ENCODE data around the gene ZNF311.
"Not testable (repeated sequence)": the region's sequence is repeated elsewhere in the genome, so short reads cannot be mapped to it uniquely, and the experiment has no call there.

The ZNF311 gene

DNA sequence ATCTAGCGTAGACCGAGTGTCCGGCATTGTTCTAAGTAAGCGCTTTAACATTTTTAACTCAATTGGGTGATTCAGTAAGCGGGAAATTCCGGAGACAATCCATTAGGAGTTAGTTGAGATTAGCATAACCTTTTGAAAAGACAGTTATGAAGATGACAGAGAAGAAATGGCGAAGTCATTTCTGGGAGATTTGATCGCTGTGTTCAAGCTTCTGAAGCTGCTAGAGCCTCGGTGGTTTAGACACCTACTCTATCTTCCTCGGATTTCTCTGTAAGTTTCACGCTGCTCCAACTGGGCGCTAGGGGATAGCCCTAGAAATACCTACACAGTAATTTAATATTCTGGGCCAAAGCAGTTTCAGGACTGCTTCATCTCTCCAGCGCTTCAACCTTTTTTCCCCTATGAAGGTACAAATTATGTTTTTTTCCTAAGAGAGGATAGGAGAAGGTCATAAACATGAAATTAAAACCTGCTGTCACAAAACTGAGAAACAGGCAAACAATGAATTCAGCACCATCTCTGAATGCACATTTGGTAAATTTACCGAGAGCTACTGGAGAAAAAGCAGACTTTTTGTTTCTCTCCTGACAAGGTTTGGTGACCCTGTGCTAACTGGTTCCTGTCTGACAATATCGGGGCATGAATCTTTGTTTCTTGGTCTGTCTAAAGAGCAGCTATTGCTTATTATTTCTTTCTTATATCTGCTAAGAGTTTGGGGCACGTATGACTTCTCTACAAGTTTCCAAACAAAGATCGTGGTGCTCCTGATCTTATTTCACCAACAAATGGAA, 22.4 kb downstream of the ZNF311 start:
- no peak for DNase-seq (ENCODE audit: low spot score)

DNA sequence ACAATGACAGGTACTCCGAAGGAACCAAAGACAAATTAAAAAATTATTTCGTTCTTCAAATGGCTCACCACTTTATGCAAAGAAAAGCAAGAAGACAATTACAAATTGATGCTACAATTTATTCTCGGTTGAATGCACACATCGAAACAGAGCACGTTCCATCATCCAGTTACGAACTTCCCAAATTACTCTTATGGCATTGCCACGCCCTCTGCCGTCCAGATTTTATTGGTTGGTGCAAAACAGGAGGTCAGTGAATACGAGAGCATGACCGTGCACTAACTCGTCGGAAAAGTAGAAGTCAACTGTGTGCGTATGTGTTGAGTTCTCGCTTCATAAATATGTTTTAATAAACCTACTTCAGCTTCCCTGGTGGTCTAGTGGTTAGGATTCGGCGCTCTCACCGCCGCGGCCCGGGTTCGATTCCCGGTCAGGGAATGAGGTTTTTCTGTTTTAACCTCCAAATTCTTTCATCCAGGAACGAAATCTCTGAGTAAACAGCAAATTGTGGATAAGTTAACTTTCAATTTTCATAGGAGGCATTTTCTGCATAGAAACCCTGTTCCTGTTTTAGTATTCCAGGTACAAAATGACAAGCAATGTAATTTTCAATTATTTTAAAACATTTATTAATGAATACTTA, 23.2 kb downstream of the ZNF311 start:
- DNase-seq (ENCODE audit: low spot score), result peak; percentile 89

DNA sequence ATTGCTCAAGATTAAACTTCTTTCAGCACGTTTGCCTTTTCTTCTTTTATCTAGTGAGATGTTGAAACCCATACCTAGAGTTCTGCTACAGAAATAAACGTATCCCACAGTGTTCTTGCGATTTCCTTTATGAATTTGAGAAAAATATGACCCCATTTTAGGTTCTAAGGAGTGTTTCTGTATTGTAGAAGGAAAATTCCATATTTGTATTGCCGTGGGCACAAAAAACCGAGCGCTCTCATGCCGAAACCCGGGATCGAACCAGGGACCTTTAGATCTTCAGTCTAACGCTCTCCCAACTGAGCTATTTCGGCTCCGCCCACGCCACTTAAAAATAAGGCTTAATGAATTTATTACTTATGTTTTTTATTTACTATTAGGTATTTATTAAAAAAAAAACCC, 23.7 kb downstream of the ZNF311 start:
- peak; percentile 84 for DNase-seq (ENCODE audit: low spot score)

DNA sequence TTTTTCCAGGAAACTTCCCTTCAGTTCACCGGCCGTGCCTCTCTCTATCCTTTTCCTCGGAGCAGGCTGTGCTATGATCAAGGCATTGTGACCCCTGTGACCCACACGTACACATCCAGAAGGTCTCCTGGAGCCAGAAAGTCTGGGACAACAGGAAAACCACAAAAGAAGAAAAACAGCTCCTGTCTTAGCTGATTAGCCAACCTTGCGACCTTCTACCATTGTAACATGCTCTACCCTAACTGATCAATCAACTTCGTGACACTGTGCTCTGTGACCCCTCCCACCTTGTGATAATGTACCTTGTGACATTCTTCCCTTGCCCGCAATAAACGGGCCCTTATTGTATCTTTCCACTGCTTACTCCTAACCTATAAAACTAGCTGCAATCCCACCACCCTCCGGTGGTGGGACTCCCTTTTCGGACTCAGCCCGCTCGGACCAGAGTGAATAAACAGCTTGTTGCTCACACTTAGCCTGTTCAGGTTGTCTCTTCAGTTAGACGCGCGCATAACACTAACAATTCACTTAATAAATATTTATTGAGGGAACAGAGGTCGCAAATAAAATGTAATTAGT, 24.2 kb downstream of the ZNF311 start:
- DNase-seq (ENCODE audit: low spot score), result no peak

DNA sequence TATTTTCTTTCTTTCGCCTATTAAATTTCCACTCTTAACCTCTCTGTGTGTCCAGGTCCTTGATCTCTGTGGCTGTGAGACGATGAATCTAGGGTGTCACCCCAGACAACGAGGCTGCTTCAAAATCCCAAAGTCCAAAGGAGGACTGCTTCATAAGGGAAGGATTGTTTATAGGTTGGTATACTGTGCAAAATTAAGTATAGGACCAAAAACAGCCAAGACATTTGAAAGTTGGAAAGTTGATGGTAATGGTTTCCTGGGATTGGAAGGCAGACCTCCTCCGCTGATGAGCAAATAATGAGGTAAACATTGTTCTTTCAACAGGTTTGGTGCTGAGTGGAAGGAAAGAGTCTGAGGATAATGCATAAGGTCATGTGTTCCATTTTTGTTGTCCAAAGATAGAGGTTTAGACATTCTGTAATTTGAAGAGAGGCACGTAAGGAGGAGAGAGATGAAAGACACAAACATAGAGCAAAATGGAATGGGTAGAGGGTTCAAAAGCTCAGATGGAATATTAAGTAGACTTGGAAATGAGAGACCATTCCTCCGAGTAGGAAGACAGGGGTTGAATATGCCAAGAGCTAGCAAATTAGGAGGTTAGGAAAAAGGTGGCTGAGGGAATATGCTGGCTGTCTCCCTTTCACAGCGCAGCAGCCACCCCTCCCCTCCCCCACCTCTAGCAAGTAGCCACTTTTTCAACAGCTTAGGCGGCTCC, 24.8 kb downstream of the ZNF311 start:
- no peak for DNase-seq (ENCODE audit: low spot score)

DNA sequence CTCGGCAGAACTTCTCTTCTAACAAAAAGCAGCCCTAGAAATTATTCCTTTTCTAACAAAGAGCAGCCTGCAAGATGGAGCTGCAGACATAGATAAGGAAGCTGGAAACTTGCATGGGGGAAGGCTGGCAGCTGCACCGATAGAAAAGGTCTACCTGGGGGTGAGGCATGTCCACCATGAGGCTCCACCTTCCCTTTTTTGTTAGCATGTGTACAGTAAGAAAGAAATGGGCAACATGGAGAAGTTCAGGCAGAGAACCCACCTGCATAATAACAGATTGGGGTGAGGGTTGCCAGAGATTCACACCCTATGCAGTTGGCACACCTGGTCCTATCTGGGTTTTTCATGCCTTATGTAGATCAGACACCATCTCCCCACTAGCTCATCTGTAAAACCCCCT, 25.4 kb downstream of the ZNF311 start:
- no peak for DNase-seq (ENCODE audit: low spot score)

DNA sequence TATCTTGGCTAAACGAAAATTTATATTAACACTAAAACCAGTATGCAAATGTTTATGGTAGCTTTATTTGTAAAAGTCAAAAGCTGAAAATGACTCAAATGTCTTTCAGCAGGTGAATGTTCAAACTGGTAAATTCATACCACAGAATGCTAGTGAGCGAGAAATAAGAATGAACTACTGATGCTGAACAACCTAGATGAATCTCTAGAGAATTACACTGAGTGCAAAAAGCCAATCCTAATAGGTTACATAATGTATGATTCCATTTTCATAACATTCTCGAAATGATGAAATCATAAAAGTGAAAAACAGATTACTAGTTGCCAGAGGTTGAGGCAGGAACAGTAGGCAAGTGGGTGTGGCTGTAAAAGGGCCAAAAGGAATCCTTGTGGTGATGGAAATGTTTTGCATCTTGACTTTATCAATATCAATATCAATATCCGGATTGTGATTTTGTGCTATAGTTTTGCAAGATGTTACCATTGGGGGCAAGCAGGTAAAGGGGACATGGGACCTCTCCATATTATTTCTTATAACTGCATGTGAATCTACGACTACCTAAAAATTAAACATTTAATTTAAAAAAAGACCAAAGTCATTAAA, 26.1 kb downstream of the ZNF311 start:
- DNase-seq (ENCODE audit: low spot score), result no peak

DNA sequence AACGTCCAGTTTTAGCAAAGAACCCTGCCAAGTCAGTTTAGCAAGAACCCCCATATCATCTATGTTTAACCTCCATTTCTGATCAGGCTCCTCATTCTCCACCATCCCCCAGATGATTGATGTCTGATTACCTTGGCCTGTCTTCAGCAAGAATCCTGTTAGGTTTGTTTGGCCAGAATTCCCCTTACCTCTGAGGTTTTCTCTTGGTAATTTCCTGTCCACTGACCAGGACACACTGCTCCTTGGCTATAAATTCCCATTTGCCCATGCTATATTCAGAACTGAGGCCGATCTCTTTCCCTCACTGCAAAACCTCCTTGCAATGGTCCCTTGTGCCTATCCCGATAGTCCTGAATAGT, 27.0 kb downstream of the ZNF311 start:
- no peak for DNase-seq (ENCODE audit: low spot score)

DNA sequence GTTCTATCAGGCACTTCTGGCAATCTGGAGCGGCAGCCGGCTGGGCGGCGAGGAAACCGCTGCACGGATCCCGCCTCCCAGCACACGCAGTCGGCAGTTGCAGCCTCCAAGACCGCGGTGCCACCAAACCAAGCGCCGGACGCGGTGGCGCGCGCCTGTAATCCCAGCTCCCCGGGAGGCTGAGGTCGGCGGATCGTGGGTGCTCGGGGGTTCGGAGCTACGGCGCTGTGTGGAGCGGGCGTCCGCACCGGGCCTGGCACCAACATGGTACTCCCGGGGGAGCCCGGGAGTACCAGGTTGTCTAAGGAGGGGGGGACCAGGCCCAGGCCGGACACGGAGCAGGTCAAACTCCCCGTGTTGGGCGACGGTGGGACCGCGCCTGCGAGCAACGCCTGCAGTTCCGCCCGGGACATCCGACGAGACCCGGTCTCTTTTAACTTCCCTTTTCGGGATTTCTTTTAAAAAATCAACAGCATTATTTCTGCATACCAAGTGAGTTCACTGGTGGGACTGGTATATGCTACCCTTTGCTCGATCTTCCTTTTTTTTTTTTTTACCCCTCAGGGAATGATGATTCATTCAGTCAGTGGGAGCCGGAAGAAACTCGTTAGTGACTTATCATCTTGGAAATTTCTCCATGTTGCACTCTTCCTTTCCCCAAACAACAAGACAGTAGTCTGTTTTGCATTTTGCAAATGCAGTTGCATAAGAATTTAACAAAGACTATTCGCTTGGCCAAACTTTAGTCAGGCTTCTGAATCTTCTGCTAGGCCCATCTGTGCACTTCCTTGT, 27.6 kb downstream of the ZNF311 start:
- no peak for DNase-seq (ENCODE audit: low spot score)

DNA sequence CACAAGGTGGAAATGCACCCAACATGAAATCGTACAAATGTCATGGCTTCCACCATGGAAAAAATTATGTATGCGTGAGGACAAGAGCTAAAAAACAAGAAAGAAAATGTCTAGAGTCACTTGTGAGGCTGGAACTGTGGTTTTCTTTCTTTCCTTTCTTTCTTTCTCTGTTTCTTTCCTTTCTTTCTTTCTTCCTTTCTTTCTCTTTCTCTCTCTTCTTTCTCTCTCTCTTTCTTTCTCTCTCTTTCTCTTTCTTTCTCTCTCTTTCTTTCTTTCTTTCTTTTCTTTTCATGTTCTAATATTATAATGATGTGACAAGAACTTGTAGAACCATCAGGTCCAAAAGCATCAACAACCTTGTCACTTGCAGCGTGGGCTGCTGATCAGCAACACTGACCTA, 28.4 kb downstream of the ZNF311 start:
- DNase-seq (ENCODE audit: low spot score), result no peak

DNA sequence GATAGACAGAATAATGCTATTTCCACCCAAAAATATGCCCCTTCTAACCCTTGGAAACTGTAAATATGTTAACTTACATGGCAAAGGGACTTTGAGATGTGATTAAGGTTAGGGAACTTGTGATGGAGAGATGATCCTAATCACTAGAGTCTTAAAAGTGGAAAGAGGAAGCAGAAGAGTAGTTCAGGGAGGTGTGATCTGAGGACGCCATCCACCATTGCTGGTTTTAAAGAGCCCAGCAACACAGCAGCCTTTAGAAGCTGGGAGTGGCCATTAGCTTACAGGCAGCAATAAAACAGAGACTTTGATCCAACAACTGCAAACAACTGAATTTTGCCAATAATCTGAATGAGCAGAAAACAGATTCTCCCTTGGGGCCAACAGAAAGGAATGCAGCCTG, 30.6 kb downstream of the ZNF311 start:
- DNase-seq (ENCODE audit: low spot score), result no peak

DNA sequence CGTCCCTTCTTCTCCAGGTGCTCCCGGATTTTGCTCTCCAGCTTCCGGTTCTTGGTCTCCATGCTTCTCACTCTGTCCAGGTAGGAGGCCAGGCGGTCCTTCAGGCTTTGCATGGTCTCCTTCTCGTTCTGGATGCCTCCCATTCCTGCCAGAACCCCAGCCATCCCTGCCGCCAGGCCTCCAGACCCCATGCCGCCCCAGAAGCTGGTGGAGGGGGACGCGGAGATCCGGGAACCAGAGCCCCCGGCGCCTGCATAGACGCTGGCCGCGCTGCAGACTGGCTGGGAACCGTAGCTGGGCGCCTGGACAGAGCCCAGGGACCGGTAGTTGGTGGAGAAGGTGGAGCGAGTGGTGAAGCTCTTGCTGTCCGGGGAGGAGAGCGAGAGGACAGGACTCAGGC, 35.1 kb downstream of the ZNF311 start:
- DNase-seq (ENCODE audit: low spot score), result not testable (repeated sequence)

DNA sequence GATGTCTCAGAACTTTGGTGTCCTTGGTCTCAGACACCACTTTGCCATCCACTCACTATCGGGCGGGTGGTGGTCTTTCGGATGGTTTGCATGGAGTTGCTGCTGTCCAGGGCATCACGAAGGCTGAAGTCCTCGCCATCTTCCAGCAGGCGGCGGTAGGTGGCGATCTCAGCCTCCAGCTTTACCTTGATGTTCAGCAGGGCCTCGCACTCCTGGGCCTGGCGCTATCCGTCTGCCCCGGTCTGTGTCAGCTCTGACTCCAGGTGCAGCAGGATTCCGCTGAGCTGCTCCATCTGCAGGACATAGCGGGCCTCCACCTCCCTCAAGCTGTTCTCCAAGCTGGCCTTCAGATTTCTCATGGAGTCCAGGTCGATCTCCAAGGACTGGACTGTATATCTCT, 36.0 kb downstream of the ZNF311 start:
- no peak for DNase-seq (ENCODE audit: low spot score)

DNA sequence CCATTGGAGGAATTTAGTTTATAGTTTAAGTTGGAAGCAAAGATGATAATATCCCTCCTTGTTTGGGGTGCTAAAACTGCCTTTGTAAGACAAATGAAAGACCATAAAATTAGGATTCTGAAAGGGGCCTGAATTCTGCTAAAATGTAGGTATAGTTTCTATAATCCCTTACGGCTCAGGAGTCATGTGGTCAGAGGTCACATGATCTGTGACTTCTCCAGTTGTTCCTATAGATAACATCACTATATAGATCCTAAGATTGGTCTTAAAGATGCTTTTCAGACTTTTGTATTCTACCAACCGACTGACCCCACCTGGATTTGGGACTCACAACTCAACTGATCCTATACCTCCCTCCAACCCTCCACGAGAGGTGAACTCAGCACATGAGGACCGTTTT, 36.6 kb downstream of the ZNF311 start:
- DNase-seq (ENCODE audit: low spot score), result no peak

DNA sequence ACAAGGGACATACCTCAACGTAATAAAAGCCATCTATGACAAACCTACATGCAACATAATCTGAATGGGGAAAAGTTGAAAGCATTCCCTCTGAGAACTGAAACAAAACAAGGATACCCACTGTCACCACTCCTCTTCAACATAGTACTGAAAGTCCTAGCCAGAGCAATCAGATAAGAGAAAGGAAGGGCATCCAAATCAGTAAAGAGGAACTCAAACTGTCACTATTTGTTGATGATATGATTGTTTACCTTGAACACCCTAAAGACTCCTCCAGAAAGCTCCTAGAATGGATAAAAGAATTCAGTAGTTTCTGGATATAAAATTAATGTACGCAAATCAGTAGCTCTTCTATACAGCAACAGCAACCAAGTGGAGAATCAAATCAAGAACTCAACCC, 39.4 kb downstream of the ZNF311 start:
- no peak for DNase-seq (ENCODE audit: low spot score)

DNA sequence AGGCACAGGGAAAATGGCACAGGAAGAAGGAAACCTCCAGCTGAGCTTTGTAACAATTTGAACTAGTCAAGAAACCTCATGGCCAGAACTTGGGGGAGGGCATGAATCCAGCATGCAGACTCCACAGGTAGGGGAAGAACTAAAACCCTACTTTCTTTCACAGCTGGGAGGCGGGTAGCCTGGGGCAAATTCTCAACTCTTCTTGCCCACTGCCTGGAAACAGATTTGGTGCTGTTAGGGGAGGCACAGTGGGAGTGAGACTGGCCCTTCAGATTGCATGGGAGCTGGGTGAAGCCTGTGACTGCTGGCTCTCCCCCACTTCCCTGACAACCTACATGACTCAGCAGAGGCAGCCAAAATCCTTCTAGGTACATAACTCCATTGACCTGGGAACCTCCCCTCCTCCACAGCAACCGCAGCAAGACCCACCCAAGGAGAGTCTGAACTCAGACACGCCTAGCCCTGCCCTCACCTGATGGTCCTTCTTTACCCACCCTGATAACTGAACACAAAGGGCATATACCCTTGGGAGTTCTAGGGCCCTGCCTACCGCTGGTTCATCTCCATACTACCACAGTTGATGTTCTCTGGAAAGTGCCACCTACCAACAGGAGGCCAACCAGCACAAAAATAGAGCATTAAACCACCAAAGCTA, 44.1 kb downstream of the ZNF311 start:
- DNase-seq (ENCODE audit: low spot score), result no peak

DNA sequence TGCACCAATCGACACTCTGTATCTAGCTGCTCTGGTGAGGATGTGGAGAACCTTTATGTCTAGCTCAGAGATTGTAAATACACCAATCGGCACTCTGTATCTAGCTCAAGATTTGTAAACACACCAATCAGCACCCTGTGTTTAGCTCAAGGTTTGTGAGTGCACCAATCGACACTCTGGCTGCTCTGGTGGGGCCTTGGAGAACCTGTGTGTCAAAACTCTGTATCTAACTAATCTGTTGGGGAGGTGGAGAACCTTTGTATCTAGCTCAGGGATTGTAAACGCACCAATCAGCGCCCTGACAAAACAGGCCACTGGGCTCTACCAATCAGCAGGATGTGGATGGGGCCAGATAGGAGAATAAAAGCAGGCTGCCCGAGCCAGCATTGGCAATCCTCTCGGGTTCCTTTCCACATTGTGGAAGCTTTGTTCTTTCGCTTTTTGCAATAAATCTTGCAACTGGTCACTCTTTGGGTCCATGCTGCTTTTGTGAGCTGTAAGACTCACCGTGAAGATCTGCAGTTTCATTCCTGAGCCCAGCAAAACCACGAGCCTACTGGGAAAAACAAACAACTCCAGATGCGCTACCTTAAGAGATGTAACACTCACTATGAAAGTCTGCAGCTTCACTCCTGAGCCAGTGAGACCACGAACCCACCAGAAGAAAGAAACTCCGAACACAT, 46.4 kb downstream of the ZNF311 start:
- not testable (repeated sequence) for DNase-seq (ENCODE audit: low spot score)

DNA sequence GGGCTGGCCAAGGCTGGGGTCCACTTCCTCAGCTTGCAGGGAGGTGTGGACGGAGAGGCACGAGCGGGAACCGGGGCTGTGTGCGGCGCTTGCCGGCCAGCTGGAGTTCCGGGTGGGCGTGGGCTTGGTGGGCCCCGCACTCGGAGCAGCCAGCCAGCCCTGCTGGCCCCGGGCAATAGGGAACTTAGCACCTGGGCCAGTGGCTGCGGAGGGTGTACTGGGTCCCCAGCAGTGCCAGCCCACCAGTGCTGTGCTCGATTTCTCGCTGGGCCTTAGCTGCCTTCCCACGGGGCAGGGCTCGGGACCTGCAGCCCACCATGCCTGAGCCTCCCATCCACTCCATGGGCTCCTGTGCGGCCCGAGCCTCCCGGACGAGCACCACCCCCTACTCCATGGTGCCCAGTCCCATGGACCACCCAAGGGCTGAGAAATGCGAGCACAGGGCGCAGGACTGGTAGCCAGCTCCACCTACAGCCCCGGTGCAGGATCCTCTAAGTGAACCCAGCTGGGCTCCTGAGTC, 47.3 kb downstream of the ZNF311 start:
- DNase-seq (ENCODE audit: low spot score), result not testable (repeated sequence)

DNA sequence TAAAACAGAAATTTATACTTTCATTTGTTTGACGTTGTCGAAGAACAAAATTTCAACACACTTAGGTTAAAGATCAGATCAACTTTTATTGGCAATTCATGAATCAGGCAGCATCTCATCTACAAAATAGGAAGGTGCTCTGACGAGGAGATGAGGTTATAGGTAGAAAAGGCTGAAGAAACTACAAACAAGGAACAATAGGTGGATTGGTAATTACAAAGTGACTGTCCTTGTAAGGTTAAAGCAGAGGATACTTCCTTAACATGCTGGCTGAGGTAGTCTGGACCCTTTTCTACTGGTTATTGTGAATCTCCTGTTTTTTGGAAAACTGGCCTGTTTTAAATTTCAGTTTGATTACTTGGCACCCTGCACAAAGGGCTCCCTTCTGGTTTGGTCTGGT, 48.8 kb downstream of the ZNF311 start:
- DNase-seq (ENCODE audit: low spot score), result no peak

DNA sequence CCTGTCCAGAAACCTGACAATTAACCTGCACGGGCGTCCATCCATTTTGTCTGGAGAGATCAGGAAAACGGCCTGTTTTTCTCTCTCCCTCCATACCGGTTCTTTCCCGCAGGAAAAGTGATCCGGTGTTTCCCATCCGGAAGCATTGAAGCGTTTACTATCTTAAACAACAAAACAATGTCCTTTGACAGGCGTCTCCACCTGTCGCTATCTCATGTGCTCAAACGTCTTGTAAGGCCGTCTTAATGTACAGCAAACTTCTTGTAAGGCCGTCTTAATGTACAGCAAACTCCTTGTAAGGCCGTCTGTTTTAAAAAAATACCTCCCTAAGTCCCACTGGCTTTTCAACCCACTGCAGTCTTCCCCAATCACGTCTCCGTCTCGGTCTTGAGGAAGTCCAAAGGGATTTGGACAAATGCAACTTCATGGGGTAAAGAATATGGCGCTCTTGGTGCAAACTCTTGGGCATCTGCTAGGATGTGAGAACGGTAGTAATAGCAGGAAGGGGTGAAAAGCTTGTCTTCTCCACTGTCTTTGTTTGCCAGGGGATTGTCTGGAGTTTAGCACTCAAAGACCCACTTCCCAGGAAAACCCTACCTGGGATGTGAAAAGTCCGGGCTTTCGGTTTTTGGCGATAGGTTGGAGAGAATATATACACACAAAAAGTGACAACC, 51.4 kb downstream of the ZNF311 start:
- DNase-seq (ENCODE audit: low spot score), result no peak
